ENCODE measurements around the gene SLC37A1. TPM values are rescaled to one million over a fixed set of nuclear protein-coding genes. Genes with fewer than 3 reads are reported as not detected.

The SLC37A1 gene
- total RNA-seq, 1 donor from 2014 or later: 13.3 TPM

GRCh38 chr21:42543106-42543847 lies 29.6 kb downstream of the SLC37A1 start:
- no peak for DNase-seq (ENCODE audit: low read depth in 2 of 2)

- no peak for DNase-seq (ENCODE audit: low read depth in 2 of 2)
Observed at GRCh38 chr21:42544544-42544943, 30.9 kb downstream of the SLC37A1 start.

- no peak for DNase-seq (ENCODE audit: low read depth in 2 of 2)
Observed at GRCh38 chr21:42545317-42545716, 31.7 kb downstream of the SLC37A1 start.

DNA sequence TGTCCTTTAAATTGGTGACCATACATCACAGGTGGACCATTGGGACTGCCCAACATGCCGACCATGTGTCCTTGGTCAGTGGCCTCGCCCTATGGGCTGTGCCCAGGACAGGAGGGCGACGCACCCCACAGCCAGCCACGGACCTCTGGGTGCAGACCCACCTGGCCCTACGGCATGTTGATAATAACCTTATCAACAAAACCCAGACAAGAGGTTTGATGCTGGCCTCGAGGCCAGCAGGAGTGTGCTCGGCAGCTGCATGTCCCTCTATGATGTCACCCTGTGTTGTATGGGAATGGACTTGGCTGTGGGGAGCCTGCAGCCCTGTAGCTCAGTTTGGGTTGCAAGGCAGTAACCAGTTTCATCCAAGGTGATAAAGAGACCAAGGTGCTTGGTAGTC lies 32.1 kb downstream of the SLC37A1 start:
- DNase-seq (ENCODE audit: low read depth in 2 of 2): no peak

GRCh38 chr21:42546433-42546832 lies 32.8 kb downstream of the SLC37A1 start:
- DNase-seq (ENCODE audit: low read depth in 2 of 2): no peak

DNA sequence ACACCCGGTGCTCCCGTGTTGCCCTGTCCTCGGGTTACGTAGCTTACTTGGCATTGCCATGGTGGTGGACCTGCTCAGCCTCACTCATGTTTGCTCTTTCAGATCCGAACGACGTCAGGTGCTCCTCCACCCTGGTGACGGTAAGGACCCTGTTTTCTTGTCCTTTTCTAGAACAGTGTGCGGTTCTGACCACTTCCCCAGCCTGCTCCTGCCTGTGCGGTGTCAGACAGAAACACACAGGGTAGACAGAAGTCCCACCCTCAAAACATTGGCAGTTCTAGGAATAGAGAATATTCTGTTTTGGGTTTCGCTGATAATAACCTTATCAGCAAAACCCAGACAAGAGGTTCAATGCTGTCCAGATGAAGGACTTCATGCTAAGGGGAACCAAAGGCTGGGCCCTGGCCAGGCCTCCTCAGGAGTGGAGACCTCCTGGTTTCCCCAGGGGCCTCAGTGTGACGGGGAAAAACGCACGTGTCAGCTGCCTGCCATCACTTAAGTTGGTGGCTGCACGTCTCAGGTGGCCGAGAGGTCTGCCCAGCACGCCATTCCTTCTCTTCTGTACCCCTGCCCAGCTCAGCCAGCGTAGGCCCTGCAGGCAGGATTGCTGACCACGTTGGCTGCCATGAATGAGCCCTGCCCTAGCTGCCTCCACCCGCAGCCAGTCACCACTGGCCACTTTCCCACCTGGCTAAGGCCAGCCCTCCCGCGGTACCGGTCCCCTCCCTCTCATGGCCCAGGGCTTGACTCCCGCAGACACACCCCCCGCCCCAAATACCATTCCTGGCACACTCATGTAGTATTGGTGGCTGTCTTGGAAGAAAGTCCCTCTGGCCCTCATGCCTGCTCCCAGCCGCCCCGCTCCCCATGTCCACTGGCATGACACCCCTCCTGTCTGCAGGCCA lies 33.6 kb downstream of the SLC37A1 start:
- no peak for DNase-seq (ENCODE audit: low read depth in 2 of 2)

DNA sequence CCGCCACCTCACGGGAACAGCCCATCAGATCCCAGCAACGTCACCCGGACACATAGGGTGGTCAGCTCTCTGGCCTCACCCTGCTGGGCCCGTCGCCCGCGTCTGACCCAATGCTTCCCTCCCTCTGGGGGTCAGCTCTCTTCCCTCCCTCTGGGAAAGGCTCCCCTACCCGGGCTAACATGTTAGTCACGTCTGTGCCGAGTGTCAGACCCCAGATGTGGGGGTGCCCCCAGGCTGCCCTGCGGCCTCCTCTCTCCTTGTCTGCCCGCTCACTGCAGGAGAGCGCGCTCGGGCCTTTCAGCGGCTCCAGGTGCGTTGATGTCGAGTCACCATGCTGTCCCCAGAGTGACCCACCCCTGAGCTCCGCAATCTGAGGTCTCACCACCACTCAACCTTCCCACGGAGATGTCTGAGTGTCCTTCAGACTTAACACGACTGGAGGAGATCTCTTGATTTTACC lies 34.3 kb downstream of the SLC37A1 start:
- DNase-seq (ENCODE audit: low read depth in 2 of 2): no peak

DNA sequence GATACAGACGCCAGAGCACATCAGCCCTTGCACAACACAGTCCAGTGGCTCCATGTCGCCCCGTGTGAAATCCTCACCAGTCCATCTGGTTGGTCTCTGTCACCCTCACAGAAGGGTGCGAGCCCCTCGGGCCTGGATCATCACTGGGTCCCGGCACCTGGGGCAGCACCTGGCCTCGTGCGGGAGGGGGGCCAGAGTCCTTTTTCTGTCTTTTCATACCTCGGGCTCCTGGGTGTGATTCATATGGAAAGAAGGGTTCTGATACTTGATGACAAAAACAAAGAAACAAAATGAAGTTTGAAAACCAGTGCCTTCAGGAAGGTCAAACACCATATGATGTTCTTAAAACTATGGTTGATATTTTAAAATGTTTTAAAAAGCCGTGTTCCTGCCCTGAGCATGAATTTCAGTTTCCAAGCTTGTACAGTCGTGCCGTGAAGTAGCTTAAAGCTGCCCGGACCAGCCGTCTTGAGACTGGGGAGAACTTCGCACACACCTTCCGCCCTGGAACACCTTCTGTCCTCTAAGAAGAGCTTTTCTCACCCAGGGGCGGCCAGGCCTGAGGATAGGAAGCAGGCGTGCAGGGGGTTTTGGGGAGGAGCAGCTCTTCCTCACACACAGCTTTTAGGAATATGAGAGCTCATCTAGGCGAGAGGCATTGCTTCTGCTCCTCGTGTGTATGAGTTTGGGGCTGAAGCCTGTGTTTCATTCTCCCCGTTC lies 35.2 kb downstream of the SLC37A1 start:
- no peak for DNase-seq (ENCODE audit: low read depth in 2 of 2)

- DNase-seq (ENCODE audit: low read depth in 2 of 2): no peak
Observed at GRCh38 chr21:42550817-42551216, 37.2 kb downstream of the SLC37A1 start.

DNA sequence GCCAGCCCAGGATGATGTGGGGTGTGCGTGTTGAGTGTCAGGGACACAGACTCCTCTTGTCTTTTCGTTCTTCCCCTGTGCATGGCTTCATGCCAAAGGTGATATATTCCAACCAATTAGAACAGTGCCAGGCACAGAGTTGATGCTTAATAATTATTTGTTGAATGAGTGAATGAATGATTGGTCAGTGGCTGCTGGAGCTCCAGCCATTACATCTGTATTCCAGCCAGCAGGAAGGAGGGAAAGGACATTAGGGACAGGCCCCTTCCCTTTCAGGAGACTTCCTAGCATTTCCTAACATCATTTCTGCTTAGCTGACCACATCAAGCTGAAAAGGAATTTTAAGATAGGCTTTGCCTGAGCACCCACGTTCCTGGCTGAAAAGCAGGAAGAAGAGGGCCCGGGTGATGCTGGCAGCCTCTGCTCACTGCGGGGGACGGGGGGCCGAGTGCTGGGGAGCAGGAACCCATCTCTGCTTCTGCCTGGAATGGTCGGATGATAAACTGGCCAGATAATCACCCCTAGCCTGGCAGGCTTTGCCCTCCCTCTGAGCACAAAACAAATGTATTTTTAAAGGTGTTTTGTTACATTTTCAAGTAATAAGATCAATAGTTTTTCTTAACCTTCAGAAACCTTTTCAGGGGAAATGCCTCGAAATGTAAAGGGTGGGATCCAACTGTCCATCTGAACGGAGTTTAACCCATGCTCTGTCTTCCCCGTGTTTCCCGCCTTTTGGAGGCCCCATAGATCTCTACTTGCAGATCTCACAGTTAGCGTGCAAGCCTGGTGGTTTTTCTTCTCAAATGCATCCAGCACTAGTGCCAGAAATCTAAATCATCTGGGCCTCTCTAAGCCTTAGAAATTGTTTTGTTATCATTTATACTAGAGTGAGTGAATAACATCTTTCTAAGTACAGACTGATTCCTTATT lies 39.0 kb downstream of the SLC37A1 start:
- DNase-seq (ENCODE audit: low read depth in 2 of 2): no peak

- no peak for DNase-seq (ENCODE audit: low read depth in 2 of 2)
Observed at GRCh38 chr21:42553435-42553834, 39.8 kb downstream of the SLC37A1 start.

- DNase-seq (ENCODE audit: low read depth in 2 of 2): no peak
Observed at GRCh38 chr21:42554251-42554961, 40.8 kb downstream of the SLC37A1 start.

DNA sequence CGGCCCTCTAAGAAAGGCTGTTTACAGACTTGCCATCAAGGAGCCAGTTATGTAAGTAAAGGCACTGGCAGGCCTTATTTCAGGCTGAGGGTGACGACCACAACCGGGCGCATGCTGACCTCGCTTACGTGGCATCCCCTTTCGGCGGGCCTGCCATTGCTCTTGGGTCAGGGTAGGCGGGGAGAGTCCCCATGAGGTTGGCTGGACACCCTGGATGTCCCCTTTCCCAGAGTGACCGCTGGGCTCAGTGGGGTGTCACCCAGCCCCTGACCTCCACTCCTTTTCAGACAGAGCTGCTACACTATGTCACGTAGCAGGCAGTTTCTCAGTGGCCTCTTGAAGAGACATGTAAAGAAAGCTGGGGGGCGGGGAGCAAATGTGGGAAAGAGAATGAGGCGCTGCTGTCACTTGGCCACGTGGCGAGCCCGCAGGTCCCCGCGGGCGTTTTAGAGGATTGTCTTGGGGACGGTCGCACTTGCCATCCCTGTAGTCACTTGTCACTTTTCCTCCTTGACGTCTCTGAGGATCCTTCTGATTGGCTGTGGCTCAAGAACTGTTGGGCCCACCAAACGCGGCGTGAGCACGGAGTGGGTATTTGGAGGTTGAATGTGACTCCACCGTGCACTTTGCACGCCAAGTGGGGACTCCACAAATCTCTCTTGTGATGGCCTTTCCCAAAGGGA lies 42.2 kb downstream of the SLC37A1 start:
- no peak for DNase-seq (ENCODE audit: low read depth in 2 of 2)

DNA sequence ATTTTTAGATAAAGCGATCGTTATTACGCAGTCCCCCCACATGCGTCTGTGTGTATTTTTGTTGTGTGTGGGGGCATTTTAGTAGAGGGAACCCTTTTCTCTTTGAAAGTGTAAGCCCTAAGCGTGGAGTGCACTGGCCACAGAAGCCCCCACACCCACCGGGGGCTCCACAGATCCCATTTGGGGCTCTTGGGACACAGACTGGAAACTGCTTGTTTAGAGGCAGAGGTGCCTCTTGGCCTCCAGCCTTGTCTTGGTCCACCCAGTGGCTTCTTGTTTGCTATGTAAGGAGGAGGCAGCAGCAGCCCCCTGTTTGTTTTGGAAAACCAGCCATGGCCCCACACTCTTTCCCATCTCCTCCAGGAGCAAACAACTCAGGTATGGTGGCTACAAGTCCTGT lies 42.8 kb downstream of the SLC37A1 start:
- no peak for DNase-seq (ENCODE audit: low read depth in 2 of 2)

DNA sequence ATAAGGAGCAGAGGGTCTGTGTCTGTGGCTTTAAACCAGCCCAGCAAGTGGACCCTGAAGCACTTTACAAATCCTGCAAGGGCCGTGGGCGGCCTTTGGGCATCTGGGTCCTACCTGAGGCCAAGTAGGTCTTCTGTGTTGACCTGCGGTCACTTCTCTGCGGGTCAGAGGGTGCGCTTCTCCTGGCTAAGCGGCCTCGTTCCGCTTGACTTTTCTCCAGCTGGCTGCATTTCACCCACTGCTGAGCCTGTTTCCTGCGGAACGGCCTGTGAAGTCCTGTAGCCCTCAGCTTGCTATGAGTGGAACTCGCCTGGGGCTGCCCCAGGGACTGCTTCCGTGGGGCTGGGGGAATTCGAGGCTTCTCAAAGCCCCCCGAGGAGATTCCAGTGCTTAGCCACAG lies 43.3 kb downstream of the SLC37A1 start:
- DNase-seq (ENCODE audit: low read depth in 2 of 2): peak in 1 of 2 donors; percentile 30

DNA sequence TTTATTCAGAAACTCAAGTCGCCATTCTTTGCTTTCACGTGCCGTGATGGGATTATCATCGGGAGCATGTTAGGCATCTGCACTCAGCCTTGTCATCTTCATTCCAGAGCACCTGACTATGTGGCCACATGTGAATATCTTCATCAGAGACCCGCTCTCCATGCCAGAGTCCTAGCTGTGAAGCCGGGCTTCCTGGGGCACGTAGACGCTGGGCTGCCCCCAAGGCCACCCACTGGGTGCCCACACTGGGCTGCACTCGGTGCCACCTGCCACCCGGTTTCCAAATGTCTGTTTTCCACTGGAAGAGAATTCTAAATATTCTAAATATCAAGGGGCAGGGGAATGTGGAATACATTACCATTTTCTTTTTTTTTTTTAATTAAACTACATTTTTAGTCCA lies 43.8 kb downstream of the SLC37A1 start:
- DNase-seq (ENCODE audit: low read depth in 2 of 2): no peak

- no peak for DNase-seq (ENCODE audit: low read depth in 2 of 2)
Observed at GRCh38 chr21:42558368-42558767, 44.7 kb downstream of the SLC37A1 start.

- DNase-seq (ENCODE audit: low read depth in 2 of 2): no peak
Observed at GRCh38 chr21:42558846-42559245, 45.2 kb downstream of the SLC37A1 start.

DNA sequence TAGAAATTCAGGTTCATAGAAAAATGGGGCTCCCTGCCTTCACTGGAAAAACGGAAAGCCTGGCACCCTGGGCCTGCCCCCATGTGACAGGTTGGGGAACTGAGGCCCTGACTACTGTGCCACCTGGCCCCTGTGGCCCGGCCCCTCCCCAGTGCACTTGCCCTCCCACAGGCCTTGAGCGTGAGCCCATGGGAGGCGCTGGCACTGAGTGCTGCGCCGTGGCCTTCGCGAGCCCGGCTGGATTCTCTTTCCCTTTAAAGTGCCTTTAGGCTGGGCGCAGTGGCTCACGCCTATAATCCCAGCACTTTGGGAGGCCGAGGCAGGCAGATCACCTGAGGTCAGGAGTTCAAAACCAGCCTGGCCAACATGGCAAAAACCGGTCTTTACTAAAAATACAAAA lies 45.7 kb downstream of the SLC37A1 start:
- DNase-seq (ENCODE audit: low read depth in 2 of 2): no peak
